Esophagus muscularis mucosa (tissue), 4 donors: ENCODE results near the gene PBOV1. TPM values are rescaled to one million over a fixed set of nuclear protein-coding genes. Genes with fewer than 3 reads are reported as not detected.

Source experiments
- DNase-seq: peaks from one replicate; pipeline ENCODE4 v3.0.0-alpha.2; 2017; ENCODE audit errors: extremely low spot score
- H3K27ac ChIP-seq, 4 donors: fragments of 200-600 bp; sonication (generic); replicated peaks in 1 of 4; 1 replicate in 3 of 4; 2 replicates in 1 of 4; pipeline ENCODE4 v1.5.1; 2016 to 2019; ENCODE audit warnings: mild to moderate bottlenecking in 1 of 4
- H3K27me3 ChIP-seq, 4 donors: fragments of 200-600 bp; sonication (generic); one replicate each; pipeline versions ENCODE4 v1.5.1 to v1.6.0; 2016 to 2019
- H3K36me3 ChIP-seq, 4 donors: fragments of 200-600 bp; sonication (generic); one replicate each; pipeline ENCODE4 v1.5.1; 2016 to 2019
- H3K4me1 ChIP-seq, 4 donors: fragments of 200-600 bp; sonication (generic); one replicate each; pipeline ENCODE4 v1.5.1; 2016 to 2019
- H3K4me3 ChIP-seq, 4 donors: fragments of 200-600 bp; sonication (generic); 1 replicate in 2 of 4; 2 replicates in 2 of 4; pipeline ENCODE4 v1.5.1; 2016 to 2019; ENCODE audit warnings: mild to moderate bottlenecking in 4 of 4, moderate library complexity in 1 of 4
- H3K9me3 ChIP-seq, 4 donors: fragments of 200-600 bp; sonication (generic); 1 replicate in 3 of 4; 2 replicates in 1 of 4; pipeline ENCODE4 v1.5.1; 2016 to 2019
- EP300 ChIP-seq: sonication (generic); formaldehyde crosslinking; IDR thresholded peaks from one replicate; pipeline ENCODE4 v1.6.1; 2017; ENCODE audit warnings: antibody characterized with exemption
- POLR2A ChIP-seq: fragments of 450-650 bp; IDR thresholded peaks from one replicate; pipeline ENCODE4 v1.6.1; 2017; ENCODE audit warnings: antibody characterized with exemption, moderate library complexity, mild to moderate bottlenecking, low read depth
- POLR2AphosphoS5 ChIP-seq, 2 donors: sonication (generic); formaldehyde crosslinking; IDR thresholded peaks; one replicate each; pipeline ENCODE4 v1.6.1; 2017; ENCODE audit warnings: antibody characterized with exemption in 2 of 2
- WGBS: methylation state at CpG from one replicate; pipeline ENCODE4 v1.1.5; 2018; 5-methylcytosine and 5-hydroxymethylcytosine counted together
- intact Hi-C: fragments of 100-400 bp; cut with DNase I; formaldehyde crosslinking; loops from one replicate; pipeline ENCODE4 v1.15.1; 2023
- total RNA-seq, 4 donors: library from RNA; depleted of rRNA; stranded (reverse); fragments of >200 nt; gene quantifications; one replicate each; pipeline versions ENCODE4 v1.1.0 to v1.2.1, GENCODE V29; 2016
- TF ChIP-seq, protein P1 (sequence below), 3 experiments: fragments of 200-600 bp in 2 of 3; fragments of 450-650 bp in 1 of 3; sonication (generic) in 2 of 3; IDR thresholded peaks; one replicate each; pipeline ENCODE4 v1.5.1; 2017 to 2019; ENCODE audit warnings: antibody characterized with exemption in 3 of 3, mild to moderate bottlenecking in 2 of 3, moderate library complexity in 1 of 3

The PBOV1 gene
- total RNA-seq, 4 donors from 2014 or later: not detected

DNA sequence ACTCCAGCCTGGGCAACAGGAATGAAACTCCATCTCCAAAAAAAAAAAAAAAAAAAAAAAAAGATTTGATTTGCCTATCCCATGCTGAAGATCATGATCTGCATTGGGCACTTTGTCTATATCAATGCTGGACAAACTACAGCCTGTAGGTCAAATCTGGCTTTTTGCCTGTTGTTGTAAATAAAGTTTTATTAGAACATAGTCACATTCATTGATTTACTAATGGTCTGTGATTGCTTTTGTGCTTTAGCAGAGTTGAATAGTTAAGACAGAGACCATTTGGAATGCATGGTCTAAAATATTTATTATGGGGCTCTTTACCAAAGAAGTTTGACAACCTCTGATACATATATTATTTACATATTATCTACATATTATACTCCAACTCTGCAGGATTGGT, 14.0 kb downstream of the PBOV1 start:
- Histone ChIP-seq H3K4me3 (no peak overlapping the region), H3K4me1 (no peaks in the 10 kb centered on the region), H3K27ac (no peak overlapping the region), H3K9me3 (no peaks in the 10 kb centered on the region), H3K27me3 (no peaks in the 10 kb centered on the region), H3K36me3 (no peaks in the 10 kb centered on the region)
- no peak for DNase-seq
- TF ChIP-seq POLR2AphosphoS5 (IDR thresholded peaks at IDR 0.05) (no peak), EP300 (no peak), POLR2A (no peak)
- TF ChIP-seq, protein P1, sequence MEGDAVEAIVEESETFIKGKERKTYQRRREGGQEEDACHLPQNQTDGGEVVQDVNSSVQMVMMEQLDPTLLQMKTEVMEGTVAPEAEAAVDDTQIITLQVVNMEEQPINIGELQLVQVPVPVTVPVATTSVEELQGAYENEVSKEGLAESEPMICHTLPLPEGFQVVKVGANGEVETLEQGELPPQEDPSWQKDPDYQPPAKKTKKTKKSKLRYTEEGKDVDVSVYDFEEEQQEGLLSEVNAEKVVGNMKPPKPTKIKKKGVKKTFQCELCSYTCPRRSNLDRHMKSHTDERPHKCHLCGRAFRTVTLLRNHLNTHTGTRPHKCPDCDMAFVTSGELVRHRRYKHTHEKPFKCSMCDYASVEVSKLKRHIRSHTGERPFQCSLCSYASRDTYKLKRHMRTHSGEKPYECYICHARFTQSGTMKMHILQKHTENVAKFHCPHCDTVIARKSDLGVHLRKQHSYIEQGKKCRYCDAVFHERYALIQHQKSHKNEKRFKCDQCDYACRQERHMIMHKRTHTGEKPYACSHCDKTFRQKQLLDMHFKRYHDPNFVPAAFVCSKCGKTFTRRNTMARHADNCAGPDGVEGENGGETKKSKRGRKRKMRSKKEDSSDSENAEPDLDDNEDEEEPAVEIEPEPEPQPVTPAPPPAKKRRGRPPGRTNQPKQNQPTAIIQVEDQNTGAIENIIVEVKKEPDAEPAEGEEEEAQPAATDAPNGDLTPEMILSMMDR (IDR thresholded peaks at IDR 0.05): no peak
- intact Hi-C loops: no loop called here

DNA sequence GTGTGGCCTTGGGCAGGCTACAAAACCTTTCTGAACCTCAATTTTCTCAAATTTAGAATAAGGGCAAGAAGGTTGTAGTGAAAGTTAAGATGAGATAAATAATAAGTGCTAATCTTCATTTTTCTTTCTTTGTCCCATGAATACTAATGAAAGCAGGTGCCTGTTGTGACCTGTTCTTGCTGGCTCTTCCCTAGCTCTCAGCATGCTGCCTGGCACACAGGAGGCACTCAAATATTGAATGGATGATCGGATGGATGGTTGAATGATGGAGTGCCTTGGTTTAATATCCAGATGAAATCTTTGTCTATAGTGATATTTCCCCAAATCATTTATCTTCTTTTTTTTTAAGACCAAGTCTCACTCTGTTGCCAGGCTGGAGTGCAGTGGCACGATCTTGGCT, 15.0 kb downstream of the PBOV1 start:
- intact Hi-C loops: no loop called here
- Histone ChIP-seq H3K27ac (no peak overlapping the region), H3K27me3 (no peaks in the 10 kb centered on the region), H3K9me3 (no peaks in the 10 kb centered on the region), H3K4me3 (no peak overlapping the region), H3K4me1 (no peaks in the 10 kb centered on the region), H3K36me3 (no peaks in the 10 kb centered on the region)
- TF ChIP-seq, protein P1 (IDR thresholded peaks at IDR 0.05): no peak
- no peak for TF ChIP-seq EP300
- TF ChIP-seq POLR2AphosphoS5 (IDR thresholded peaks at IDR 0.05): no peak
- no peak for TF ChIP-seq POLR2A
- no peak for DNase-seq
- 94% methylated on average over 2 of the region's 2 CpGs for WGBS

DNA sequence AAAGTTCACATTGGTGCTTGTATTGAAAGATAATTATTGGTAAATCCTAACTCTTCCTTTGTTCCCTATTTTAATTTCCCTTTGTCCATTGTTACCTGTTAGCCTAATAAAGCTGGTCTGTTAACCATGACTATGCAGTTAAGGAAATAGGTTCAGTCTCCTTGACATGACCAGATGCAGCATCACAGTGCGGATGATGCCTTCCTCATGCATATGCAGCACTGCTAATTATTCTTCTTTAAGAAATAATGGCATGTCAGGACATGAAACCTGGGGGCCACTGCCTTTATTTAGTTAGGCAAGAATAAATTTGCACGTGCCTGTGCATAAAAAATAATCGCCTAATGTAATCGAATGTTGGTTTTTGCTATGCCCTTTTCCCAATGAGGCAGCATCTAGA, 16.5 kb downstream of the PBOV1 start:
- intact Hi-C loops: no loop called here
- Histone ChIP-seq H3K27ac (no peak overlapping the region), H3K9me3 (no peaks in the 10 kb centered on the region), H3K36me3 (no peaks in the 10 kb centered on the region), H3K27me3 (no peaks in the 10 kb centered on the region), H3K4me1 (no peaks in the 10 kb centered on the region), H3K4me3 (no peak overlapping the region)
- TF ChIP-seq, protein P1 (IDR thresholded peaks at IDR 0.05): no peak
- TF ChIP-seq POLR2AphosphoS5 (IDR thresholded peaks at IDR 0.05) (no peak), EP300 (no peak), POLR2A (no peak)
- DNase-seq: no peak
- 90% methylated on average over 4 of the region's 4 CpGs for WGBS

DNA sequence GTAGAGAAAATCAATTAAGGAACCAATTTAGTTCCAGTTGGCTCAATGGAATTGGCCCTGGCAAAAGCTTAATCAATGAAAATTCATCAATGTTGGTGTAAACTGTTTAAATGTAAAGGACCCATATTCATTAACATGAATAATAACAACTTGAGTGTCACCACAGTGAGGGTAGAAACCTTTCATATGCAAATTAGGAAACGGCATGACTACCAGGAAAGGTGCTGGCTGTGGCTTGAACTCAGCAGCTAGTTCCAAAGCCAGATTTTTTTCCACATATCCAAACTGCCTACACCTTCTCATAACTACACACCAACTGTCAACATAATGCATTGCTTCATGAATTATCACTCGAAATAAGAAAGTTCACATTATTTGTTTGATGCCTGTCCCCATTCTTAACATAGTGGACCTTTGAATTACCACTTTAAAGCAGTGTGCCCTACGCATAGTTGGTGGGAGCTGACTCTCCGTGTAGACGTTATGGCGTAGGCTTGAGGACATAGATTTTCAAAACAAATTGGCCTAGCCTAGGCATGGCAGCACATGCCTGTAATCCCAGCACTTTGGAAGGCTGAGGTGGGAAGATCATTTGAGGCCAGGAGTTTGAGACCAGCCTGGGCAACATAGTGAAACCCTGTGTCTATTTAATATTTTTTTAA, 19.7 kb downstream of the PBOV1 start:
- Histone ChIP-seq H3K9me3 (no peaks in the 10 kb centered on the region), H3K4me3 (no peak overlapping the region), H3K27ac (no peak overlapping the region), H3K36me3 (no peaks in the 10 kb centered on the region), H3K4me1 (no peaks in the 10 kb centered on the region), H3K27me3 (no peaks in the 10 kb centered on the region)
- intact Hi-C loops: no loop called here
- 69% methylated on average over 6 of the region's 6 CpGs for WGBS
- DNase-seq: peak; percentile 5
- TF ChIP-seq EP300 (no peak), POLR2AphosphoS5 (IDR thresholded peaks at IDR 0.05) (no peak), POLR2A (no peak)
- TF ChIP-seq, protein P1 (IDR thresholded peaks at IDR 0.05): no peak

DNA sequence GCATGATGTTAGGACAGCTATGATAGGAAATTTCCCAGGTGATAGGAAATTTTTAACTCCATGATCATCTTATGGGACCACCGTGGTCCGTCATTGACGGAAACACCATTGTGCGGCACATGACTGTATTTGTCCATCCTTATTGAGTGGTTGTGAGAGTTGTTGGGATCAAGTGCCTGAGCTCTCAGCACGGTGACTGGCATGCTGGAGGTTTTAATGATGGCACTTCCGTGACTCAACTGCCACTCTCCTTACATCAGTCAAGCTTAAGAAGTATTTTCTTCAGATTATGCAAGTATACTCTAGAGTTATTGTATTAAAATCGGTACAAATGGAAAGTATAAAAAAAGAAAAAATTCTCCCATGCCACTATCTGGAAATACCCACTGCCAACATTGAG, 20.7 kb downstream of the PBOV1 start:
- no peaks in the 10 kb centered on the region for H3K9me3 ChIP-seq
- 94% methylated on average over 7 of the region's 7 CpGs for WGBS
- no peak for TF ChIP-seq EP300
- TF ChIP-seq POLR2AphosphoS5 (IDR thresholded peaks at IDR 0.05): no peak
- TF ChIP-seq, protein P1 (IDR thresholded peaks at IDR 0.05): no peak
- TF ChIP-seq POLR2A: no peak

More for the DNA sequence above, 20.7 kb downstream of the PBOV1 start:
- Histone ChIP-seq H3K36me3 (no peaks in the 10 kb centered on the region), H3K4me1 (no peaks in the 10 kb centered on the region), H3K27ac (no peak overlapping the region), H3K27me3 (no peaks in the 10 kb centered on the region), H3K4me3 (no peak overlapping the region)
- peak; percentile 88 for DNase-seq
- intact Hi-C loops: no loop called here
